Activated naive CD4-positive, alpha-beta T cell treated with Interleukin-2 at 50 U/mL for 16 hours (primary cell): Measurements from ENCODE around the gene SETD2.
"Not testable (repeated sequence)": the region's sequence is repeated elsewhere in the genome, so short reads cannot be mapped to it uniquely, and the experiment has no call there.

ENCODE experiments used
- DNase-seq: peaks from one replicate; pipeline ENCODE4 v3.0.0-alpha.2; 2020

Gene SETD2

DNA sequence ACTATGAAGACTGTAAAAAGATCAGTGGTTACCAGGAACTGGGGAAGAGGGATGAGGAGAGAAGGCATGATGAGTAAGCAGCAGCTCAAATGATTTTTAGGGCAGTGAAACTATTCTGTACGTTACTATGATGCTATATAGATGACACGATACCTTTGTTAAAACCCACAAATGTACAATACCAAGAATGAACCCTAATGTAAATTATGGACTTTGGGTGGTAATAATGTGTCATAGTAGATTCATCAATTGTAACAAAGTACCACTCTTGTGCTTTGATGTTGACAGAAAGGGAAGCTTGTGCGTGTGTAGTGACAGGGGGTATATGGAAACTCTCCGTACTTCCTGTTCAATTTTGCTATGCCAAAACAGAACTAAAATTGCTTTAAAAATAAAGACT lies 132.9 kb downstream of the SETD2 start:
- DNase-seq, result not testable (repeated sequence)

DNA sequence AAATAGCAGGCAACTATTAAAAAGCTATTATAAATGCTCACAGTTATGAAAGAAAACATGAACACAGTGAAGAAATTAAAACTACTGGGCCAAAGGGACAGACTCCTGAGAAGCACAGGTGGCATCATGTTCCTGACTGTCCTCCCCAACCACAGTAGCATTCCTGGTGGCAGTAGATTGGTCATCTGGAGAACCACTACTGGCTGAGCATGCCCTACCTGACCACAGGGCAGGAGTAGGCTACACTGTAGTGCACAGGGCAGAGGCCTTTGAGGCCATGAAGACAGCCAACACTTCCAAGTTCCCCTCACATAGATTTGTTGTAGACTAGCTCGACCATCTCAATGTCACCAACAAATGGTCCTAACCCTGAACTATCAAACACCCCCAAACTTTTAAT lies 135.2 kb downstream of the SETD2 start:
- DNase-seq, result no peak

DNA sequence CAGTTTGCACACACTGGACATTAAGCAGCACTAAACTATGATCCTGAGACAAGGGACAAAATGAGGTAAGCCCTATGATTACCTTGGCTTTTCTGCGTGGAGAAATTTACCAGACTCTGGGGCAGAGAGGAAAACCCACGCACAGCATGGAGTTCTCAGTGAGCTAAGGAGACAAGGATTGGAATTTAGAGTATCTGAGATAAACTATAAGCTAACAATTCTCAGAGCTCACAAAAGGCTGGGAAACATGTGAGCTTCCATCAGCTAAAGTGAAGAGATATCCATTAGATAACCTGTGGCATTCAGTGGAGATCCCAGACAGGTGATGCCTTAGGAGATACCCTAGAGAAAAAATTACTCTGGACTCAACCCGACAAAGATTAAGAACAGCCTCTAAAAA lies 135.8 kb downstream of the SETD2 start:
- DNase-seq, result no peak

DNA sequence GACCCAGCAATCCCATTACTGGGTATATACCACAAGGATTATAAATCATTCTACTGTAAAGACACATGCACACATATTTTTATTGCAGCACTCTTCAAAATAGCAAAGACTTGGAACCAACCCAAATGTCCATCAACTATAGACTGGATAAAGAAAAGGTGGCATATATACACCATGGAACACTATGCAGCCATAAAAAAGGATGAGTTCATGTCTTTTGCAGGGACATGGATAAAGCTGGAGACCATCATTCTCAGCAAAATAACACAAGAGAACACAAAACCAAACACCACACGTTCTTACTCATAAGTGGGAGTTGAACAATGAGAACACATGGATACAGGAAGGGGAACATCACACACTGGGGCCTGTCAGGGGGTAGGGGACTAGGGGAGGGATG lies 137.5 kb downstream of the SETD2 start:
- DNase-seq, result not testable (repeated sequence)

DNA sequence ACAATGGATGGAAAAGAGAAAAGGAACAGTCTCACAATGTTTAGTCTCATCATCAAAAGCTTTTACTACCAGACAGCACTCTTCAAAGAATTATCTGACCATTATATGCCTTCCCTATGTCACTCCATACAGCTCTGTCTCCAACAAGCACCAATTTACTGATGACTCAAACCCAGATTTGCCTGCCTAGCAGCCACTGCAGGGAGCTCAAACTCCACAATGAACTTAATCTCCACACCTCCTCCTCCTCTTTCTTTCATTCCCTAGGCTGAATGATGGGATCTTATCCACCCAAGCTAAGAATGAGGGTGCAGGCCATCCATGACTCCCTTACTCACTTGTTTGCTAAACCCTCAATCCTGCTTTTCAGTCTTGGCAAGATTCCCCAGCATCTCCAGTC lies 139.0 kb downstream of the SETD2 start:
- DNase-seq, result no peak

DNA sequence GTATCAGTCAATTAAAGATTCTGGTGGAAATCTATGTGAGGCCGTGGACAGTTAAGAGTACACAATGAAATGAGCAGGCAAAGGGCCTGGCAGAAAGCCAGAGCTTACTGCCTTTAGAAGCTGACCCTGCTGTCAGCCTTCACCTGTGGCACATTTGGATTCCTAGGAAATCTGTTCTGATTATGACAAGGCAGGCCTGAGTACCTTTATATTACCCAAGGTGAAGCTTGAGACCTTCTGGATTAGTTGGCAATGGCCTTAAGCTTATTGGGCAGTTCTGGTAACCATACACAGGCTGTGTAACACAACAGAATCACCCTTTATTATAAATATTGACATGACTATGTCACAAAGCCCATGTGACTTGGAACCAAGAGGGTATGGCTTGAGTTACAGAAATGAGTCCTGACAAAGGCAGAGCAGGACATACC lies 141.3 kb downstream of the SETD2 start:
- DNase-seq, result no peak

DNA sequence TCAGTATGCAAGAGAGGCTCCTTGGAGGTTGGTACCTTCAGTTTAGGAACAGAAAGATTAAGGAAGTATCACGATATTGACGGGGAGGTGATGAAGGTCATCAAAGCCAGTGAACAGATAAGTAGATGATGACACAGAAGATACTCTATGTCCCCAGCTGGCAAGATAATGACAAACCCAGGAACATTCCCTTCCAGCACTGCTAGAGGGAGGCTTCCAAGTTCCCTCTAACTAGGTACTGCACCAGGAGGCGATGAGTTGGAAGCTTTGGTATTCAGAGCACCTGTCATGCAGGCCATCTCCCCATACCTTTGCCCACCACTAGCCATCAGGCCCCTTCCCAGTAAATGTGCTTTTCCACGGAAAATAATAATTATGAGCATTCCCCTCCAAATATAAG lies 143.6 kb downstream of the SETD2 start:
- DNase-seq, result no peak

DNA sequence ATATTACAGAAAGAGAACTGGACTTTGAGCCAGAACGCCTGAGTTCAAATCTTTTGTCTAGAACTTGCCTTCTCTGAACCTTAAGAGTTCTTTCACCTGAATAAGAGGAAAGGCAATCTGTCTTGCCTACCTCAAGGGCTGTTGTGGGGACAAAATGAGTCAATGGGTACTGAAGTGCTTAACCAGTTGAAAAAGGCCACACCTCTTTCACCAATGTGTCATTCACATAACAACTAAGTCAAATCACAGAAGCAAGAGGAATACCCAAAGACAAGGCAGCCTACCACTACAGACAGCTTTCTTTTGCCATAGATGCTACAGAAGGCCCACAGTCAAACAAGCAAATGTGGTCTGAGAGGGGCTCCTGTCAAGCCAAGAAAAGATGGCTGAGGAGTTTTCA lies 144.7 kb downstream of the SETD2 start:
- DNase-seq, result peak; percentile 28

DNA sequence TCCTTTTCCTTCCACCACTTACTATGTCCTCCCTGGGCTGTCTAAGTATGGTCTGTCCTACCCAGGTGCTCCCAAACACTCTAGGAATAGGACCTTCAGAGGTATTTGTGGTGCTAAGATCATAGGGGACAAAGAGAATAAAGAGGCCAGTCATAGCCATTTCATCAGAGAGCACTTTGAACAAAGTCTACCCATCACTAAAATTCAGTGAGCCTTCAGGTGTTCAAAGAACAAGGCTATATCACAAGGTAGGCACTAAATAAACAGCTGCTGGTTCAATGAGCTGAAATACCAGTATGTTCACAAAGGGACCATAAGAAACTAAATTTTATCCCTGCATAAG lies 145.7 kb downstream of the SETD2 start:
- DNase-seq, result no peak

DNA sequence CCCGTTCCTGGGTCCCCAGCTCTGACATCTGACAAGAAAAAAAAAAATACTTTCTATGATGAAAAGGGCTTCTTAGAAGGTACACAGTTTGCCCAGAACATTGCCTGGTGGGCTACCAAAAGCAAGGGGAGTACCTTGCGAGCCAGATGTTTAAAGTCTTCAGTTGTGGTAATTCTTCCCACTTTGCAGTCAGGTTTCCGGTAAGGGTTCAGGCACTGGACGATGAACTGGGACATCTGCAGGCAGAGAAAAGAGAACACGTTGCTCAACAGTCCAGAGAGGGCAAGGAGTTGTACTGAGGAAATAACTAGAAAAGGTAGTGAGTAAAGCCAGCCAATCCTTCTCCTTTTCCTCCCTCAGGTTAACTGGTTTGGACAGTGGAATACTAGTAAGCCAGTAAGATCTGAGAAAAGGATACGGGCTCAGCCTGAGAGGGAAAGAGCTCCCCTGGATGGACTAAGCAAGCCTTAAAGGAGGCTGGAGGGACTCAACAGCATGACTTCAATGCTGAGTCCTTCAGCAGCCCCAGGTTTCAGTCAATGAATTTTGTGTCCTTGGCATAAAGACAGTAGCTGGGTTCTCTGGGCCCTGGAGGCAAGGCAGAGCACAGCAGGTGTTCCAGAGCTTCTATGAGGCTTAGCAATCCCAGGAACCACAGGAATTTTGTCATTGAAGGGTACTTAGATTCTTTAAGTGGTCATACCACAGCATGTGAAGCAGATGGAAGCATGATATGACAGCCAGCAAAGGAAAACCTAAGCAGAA lies 146.2 kb downstream of the SETD2 start:
- DNase-seq, result no peak

DNA sequence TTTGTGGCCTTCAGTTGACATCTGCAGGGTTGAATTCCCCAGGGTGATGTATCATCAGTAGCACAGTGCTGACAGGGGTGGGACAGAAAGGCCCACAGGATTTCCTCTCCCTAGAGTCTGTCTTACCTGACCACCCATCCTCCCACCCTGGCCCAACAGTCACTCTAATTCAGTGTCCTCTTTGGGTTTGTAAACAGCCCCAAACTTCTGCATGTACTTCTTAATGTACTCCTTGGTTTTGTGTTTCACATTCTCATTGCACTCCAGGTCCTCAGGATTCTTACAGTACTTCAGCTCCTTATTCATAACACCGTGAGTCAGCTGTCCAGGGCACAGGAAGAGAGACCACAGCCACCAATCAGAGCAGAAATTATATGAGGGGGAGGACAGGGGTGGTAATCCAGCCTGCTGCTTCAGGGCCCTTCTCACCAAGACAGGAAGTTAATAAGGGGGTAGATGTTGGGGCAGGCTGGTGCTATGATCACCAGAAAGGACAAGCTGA lies 146.9 kb downstream of the SETD2 start:
- DNase-seq, result peak; percentile 30

DNA sequence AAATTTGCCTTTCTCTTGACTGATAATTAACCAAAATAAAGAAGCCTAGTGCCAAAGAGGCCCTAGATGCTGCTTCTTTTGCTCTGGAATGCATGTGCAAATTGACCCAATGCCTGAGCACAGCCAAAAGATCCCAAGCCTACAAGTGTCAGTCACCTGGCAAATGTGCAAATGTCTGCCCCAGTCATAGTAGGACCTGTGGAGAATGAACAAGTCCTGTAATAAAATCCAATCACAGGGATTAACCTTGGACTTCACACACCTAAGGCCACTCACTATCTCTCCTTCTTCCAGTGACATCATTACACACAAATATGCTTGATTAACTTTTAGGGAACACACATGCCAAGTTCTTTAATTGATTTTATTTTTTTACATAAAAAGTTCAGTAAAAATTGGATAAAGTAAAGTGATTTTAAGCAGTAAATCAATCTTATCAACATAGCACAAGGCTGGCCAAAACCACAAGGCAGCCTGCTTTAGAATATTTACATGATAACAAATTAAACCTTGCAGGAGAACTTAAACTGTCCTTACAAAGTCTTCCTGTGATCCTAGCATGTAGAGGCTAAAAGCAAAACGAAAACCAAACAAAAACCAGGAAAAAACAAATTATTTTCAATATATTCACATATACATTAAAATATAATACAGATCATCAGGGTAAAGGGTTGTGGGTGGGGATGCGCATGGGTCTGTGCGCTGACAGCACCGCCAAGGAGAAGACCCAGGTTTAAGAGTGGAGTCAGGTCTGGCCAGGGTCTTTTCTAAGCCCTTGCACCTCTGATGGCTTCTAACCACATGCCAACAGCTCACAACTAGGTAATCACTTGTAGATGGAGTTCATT lies 147.6 kb downstream of the SETD2 start:
- DNase-seq, result no peak

DNA sequence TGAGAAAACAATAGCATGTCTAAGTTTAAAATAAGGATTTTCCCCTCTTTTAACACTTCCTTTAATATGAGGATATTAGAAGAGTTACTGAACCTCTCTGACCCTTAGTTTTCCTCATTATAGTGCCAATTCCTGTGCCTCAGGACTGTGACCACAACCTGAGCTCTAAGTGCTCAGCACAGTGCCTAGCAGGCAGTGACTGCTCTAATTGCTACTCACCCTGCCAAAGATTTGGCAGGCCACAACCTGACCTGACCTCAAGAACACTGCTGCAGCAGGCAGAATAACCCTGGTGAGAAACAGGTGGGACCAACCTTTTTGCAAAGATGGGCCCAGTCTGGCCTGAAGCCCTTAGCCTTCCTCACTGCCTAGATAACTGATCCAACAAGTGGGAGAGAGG lies 148.8 kb downstream of the SETD2 start:
- DNase-seq, result no peak

DNA sequence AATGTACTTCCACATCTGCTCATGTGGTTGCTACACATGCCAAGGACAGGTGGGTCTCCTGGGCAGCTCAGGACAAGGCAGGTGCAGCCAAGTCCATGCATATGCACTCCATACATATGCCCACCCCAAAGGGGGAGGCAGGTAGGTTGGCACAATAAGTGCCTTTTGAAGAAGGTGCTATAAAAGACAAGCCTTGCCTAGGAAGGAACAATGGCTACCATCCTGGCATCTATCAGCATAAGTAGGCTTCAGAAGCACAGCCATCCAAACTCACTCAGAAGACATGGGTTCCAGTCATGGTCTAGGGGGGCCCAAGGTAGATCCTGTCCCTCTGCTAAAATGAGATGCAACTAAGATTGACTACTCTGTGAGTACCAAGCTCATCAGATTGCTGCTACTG lies 149.9 kb downstream of the SETD2 start:
- no peak for DNase-seq

DNA sequence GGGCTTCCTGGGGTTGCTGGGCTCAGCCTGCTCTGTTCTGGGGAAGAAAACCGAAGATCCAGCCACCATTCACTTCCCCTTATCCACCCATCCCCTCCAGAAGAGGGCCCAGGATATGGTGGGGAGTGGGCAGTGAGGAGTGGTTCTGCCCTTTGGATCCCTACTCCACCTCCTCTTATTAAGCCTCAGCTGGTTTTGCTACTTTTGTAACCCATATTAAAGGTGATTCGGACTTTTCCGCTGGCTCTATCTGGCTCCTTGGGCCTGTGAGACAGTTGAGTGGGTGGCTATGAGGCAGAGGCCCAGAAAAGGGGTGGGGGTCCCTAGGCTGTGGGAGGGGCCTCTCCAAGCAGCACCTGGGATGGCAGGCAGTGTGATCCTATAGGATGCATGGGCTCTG lies 150.7 kb downstream of the SETD2 start:
- DNase-seq, result no peak

DNA sequence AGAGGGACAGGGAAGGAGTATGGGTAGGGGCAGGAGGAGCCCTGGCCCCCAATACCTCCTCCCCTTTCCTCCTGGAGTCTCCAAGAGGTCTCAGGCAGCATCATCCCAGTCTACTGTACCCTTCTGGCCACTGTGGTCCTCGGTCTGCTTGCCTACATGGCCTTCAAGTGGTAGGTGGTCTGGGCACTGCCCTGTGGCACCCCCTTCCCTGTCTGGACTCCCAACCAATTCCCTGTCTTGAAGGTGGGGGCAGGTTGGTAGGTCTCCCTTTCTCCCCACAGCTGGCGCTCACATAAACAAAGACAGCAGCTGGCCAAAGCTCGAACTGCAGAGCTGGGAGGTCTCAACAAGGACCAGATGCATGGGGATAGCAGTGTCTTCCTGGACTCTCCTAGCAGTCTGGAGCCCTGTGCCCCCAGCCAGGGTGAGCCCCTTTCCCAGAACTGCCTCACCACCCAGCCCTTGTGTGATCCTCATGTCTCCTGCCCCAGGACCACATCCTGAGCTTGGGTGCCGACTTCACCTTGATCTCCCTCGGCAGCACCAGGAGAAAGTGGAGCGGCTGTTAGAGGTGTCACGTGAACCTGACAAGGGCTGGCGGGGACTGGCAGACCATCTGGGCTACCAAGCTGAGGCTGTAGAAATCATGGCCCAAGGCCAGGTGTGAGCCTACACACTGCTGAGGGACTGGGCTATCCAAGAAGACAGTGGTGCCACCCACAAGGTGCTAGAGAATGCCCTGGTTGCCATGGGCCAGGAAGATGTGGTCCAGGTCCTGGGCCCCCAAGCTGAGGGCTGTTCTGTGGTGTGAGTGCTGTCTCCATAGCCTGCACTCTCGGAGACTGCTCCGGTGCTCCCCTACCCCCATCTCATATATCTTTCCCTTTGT lies 151.3 kb downstream of the SETD2 start:
- no peak for DNase-seq

DNA sequence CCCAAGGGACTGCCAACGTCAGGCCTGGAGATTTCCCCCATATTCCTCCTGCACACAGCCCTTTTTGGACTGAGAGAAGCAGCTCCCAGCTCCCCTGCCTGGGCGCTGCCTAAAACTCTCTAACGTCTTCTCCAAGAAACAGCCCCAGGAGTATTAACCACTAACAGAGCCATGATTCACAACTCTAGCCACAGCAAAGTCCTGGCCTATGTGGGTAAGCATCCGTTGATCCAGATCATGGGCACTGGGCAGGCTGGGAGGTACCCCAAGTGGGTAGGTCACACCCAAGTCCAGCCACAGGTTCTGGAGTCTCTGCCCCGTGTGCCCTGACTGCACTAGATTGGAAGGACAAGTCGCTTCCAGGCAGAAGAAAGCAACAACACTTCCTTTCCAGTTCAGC lies 152.5 kb downstream of the SETD2 start:
- no peak for DNase-seq

DNA sequence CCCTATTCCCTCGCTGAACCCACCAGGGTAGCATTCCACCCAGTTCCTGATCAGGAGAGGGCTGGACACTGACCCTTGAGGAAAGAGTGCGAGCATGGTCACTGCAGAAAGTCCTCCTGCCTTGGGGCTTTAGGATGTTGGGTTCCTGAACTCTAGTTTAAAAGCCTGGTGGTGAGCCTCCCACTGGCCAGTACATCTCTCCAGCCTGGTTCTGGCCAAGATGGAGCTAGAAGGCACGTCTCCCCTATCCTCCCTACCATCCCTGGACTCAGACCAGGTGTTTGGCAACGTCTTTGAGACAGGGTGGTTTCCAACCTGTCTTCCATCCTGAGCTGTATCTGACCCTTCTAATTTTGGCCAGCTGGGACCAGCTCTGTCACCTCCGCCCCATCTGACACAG lies 153.0 kb downstream of the SETD2 start:
- no peak for DNase-seq

DNA sequence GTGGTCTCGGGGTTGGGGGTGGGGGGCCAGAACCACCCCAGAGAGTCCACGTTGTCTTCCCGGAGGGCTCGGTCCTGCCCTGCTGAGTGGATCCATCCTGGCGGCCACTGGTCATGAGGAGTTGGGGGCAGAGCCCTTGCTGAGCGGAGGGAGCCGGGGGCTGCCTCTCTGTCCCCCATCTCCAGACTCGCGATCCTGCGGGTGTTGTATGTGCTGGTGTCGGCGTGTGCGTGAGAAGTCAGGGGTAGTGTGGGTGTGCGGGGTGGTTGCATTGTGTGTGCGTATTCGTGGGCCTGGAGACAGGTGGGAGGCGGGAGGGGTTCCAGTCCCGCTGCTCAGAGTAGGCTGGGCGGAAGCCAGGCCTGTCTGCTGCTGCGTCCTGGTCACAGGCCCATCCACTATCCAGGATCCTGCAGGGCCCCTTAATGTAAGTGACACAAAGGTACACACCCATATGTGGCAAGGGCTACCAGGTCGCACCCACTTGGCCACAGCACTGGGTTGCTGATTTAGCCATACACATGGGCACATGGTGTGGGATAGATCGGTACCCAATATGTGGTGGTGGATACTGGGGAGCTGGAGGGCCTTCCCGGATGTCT lies 153.7 kb downstream of the SETD2 start:
- DNase-seq, result no peak

DNA sequence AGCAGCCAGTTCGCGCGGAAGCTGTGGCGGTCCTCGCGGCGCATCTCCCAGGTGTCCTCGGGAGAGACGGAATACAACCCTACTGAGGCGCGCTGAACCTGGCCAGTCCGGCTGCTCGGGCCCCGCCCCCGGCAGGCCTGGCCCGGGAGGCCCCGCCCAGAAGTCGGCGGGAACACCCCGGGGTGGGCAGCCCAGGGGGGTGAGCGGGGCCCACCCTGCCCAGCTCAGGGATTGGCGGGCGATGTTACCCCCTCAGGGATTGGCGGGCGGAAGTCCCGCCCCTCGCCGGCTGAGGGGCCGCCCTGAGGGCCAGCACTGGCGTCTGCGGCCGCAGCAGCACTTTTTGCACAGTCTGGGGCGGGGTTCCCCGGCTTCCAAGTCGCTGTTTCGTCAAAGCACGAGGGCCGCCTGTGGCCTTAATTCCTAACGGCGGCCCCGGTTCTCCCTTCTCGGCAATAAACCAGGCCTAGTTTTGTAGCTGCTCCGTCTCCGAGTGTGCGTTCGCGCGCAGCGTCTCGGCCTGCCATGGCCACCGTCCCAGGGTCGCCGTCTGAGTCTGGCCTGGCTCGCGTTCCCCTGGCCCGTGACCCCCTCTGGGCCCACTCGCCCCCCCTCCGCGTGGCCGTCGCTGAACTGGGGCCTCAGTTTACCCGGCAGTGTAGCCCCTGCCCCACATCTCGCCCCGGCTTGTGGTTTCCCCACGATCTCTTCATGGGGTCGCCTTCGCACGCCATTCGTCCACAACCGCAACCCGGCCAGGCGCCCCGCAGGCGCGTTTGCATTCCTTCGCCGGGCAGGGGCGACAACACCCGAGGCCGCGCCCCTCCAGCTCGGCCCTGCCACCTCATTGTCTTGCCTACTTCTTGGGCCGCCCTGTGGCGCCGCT lies 154.4 kb downstream of the SETD2 start:
- peak; percentile 38 for DNase-seq

DNA sequence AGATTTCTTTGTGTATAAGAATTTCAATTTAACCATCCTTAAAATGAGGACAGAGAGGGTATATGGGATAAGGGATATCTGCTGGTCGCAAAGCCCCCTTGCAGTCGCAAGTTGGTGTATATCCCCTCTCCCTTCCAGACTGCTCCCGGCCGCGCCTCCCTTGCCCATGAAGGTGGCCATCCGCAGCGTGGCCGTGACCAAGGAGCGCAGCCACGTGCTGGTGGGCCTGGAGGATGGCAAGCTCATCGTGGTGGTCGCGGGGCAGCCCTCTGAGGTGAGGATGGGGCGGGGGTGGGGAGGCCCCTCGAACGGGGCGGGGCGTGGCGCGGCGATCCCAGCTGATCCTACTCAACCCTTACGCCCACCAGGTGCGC lies 155.1 kb downstream of the SETD2 start:
- DNase-seq, result no peak
